ENCODE measurements around the gene RFX1.

RFX1 gene

DNA sequence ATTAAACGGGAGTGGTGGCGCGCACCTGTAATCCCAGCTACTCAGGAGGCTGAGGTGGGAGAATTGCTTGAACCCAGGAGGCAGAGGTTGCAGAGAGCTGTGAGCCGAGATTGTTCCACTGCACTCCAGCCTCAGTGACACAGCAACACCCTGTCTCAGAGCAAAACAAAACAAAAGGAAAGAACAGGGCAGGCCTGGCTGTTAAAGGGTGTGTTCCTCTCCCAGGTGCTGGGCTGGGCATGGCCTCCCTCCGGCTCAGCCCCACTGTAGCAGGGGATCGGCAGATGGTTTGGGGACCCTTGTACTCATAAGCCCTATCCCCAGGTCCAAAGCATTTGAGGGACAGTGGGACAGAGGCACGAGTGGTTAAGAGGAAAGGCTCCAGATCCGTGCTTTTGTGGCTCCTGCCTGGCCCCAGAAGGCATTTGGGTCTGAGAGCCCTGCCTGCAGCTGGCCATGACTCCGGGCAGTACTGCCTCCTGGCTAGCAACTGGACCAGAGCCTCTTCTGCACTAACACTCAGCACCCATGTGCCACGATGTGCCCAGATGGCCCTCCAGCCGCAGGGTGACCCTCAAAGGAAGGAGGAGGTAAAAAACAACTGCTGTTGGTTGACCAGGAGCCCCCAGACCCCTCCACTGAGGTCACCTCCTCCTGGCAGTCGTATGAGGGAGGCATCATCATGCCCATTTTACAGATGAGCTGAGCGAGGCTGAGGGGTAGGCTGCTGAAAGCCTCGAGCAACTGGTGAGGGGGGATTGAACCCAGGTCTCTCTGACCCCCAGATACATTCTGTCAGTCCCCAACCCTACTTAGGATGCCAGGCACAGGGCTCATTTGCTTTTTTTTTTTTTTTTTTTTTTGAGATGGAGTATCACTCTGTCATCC, 10.0 kb downstream of the RFX1 start:
- DNase-seq, result no peak

DNA sequence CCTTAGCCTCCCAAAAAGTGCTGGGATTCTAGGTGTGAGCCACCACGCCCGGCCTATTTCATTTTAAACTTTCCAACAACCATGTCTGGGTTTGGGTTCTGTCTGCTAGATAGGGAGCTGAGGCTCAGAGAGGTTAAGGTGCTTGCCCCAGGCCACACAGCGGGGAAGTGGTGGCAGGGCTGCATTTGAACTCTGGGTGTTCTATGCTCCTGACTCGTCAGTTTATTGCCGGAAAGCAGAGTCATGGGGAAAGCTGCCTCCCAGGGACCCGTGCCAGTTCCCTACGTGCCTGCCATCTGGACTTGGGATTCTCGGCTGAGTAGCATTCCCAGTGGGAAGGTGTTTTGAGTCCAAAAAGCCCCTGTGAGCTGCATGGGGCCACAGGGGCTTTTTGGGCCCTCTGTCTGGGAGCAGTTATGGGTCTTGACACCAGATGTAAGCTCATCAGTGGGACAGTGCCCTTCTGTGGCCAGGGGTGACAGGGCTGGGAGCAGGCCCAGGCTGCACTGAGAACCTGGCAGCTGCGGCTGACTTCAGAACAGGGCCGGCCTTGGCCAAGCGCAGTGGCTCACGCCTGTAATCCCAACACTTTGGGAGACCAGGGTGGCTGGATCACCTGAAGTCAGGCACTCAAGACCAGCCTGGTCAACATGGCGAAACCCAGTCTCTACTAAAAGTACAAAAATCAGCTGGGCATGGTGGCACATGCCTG, 10.9 kb downstream of the RFX1 start:
- no peak for DNase-seq

DNA sequence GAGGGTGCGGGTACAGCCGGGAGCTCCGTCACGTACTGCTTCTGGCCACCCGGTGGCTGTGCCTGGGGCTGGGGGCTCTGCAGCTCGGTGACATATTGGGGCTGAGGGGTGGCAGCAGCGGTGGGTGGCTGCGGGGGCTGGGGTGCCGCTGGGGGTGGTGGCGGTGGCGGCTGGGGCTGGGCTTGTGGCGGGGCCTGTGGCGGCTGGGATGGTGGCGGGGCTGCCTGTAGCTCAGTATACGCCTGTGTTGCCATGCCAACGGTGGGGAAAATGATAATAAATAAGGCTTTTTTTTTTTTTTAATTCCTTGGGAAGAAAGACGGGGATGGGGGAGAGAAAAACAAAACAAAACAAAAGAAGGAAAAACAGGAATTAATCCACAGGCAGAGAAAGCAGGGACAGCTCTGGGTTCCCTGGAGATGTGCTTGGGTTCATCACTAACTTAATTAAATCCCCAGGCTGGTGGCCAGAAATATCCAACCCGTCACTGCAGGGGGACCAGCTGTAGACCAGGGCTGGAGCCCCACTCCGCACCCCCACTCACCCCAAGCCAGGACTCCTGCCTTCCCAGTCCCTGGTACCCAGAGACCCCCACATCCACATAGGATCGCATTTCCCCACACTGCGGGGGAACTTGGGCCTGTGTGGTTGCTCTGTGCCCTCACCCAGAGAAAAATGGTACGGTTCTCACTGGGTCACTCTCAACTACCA, 12.4 kb downstream of the RFX1 start:
- DNase-seq, result no peak

GRCh38 chr19:13992025-13992424, 14.1 kb downstream of the RFX1 start:
- no peak for DNase-seq

- no peak for DNase-seq
Observed at GRCh38 chr19:13990085-13990484, 16.0 kb downstream of the RFX1 start.

GRCh38 chr19:13989487-13989886, 16.6 kb downstream of the RFX1 start:
- DNase-seq, result no peak

DNA sequence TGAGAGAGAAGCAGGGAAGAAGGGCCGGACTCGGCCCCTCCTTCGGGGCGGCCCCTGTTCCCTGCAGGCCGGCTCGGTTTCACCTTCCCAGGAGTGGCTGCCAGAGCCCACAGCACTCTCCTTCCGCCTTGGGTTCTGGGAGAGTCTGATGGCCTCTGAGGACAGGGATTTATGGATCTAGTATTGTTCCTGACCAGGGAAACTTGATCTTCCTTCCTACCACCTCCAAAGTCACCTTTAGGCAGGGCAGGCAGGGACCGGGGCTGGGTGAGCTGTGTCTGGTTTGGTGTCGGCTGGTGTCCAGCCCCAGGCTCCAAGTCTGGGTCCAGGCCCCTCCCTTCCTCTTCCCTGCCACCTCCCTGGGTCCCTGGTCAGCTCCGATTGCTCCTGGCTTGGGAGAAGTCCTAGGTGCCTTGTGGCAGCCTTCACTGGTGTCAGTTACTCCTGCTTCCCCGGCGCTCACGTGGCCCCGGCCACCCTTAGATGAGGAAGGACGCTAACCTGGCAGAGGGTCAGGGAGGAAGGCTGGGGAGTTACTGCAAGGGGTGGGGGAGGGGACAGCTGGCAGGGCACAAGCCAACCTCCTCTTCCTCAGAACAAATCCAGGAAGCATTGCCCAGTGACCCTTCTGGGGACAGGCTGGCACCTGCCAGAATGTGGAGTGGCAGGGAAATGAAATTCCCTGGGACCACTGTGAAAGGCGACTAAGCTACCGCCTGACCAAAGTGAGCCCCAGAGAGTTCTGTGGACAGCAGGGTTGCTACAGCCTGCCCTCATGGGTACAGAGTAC, 18.8 kb downstream of the RFX1 start:
- DNase-seq, result no peak

- DNase-seq, result peak; percentile 98
Observed at GRCh38 chr19:13986348-13986904, 19.7 kb downstream of the RFX1 start.

GRCh38 chr19:13985771-13986347, 20.3 kb downstream of the RFX1 start:
- no peak for DNase-seq

GRCh38 chr19:13984875-13985741, 21.0 kb downstream of the RFX1 start:
- DNase-seq, result peak; percentile 22

GRCh38 chr19:13984186-13984585, 21.9 kb downstream of the RFX1 start:
- DNase-seq, result no peak

DNA sequence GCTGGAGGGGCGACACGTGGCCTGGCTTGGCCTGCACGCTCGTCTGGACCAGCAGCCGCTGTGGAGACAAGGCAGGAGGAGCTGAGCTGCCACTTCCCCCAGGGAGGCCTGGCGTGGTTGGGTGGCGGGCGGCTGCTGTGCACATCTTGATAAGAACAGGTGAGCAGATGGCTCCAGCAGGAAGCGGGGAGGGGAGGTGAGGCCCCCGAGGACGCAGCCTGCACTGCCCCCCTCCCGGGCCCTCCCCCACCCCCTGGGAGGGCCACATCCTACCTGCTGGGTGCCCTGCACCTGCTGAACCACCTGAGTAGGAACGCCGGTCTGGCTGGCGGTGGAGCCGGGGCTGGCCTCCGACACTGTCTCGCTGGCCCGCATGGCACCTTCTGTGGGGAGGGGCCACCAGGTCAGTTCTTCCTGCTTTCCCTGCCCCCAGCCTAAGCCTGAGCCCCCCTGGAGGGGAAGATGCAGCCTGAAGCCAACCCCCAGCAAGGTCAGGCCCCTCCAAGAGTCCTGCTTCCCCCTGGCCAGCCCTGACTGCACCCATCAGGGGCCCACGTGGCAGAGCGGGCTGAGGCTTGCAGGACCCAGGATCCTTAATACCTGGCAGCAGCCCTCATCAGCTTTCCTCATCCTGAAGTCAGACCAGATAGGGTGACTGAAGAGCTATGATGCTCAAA, 22.8 kb downstream of the RFX1 start:
- DNase-seq, result peak; percentile 24

DNA sequence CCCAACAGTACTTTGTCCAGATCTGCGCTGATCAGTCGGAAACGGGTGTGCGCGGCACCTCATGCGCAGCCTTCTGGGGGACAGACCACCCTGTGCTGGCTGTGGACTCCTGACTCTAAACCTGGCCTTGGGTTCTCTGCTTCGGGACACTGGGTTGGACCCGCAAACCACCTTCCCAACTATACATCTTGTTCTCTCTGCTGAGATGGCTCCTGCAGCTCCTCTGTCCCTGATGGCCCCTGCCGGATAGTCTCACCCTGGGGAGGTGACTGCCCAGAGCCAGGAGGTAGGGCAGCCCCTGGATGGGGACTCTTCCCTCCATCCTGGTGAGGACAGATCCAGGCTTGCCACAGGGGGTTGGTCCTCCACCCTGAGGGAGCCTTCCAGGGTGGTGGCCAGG, 23.3 kb downstream of the RFX1 start:
- no peak for DNase-seq

GRCh38 chr19:13981988-13982501, 24.1 kb downstream of the RFX1 start:
- DNase-seq, result no peak

DNA sequence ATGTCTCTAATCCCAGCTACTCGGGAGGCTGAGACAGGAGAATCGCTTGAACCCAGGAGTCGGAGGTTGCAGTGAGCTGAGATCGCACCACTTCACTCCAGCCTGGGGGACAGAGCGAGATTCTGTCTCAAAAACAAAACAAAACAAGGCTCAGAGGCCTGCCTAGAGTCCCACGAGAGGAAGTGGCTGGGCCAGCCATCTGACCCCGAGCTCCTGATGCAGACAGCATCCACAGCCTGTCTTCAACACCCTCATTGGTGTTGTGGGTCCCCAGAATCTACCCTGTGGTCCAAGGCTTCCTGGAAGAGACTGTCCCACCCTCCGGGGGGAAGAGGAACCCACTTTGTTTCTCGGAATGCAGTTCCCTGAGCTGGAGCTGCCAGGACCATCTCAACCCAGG, 24.7 kb downstream of the RFX1 start:
- no peak for DNase-seq

- DNase-seq, result no peak
Observed at GRCh38 chr19:13981021-13981420, 25.1 kb downstream of the RFX1 start.

DNA sequence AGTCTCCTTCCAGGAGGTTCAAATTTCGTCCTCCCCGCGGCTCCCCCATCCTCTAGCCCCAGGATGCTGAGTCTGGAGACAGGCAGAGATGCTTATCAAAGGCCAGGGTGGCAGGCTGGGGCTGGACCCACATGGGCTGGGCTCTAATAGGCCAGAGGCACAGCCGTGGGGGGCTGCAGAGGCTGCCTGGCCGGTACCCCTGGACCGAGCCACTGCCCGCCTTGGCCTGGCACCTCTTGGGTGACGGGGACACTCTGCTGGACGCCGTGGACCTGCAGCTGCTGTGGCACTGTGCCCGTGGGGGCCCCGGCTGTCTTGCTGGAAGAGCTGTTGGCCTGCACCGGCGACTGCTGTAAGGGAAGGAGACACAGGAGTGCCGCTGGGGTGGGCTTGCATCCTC, 25.8 kb downstream of the RFX1 start:
- DNase-seq, result no peak

- DNase-seq, result no peak
Observed at GRCh38 chr19:13979686-13980085, 26.4 kb downstream of the RFX1 start.

GRCh38 chr19:13979244-13979615, 26.9 kb downstream of the RFX1 start:
- DNase-seq, result no peak

Data from activated naive CD4-positive, alpha-beta T cell treated with Interleukin-2 at 50 U/mL for 16 hours (primary cell).